ENCODE measurements around the gene CDH4.

CDH4 gene

DNA sequence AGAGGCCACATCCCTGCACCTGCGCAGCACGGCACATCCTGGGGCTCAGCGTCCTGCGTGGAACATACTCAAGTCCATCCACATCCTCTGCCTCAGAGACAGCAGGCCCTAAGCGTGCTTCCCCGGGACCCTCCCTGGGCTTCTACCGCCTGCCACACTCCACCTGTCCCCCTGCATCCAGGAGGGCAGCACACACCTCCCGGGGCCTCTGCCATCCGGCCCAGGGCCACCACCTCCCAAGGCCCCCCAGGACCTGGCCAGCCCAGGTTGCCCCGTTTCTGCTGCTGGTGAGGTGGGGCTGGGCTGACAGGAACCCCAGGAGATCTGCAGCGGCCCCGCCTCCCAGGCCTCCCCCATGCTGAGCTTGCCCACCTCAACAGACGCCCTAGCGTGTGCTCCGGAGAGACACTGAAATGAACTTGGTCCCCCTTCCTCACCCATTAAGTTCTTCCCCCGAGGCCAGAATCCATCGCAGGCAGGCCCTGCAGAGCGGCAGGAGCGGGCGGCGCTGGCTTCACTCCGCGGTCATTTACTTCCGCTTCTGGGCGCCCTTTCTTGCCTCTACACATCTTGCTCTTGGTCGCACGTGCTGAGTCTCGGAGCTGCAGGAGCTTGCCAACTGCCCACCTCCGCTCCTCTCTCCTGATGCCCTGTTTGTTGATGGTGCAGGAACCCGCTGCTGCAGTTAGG lies 578.3 kb downstream of the CDH4 start:
- Histone ChIP-seq H3K9ac (ENCODE audit: low read depth, low read length) (no peak overlapping the region), H3K4me2 (ENCODE audit: insufficient read depth, low read length) (no peak overlapping the region), H3K9me3 (ENCODE audit: insufficient read depth, low read length, severe bottlenecking) (no peaks in the 10 kb centered on the region), H3K36me3 (ENCODE audit: insufficient read depth, low read length) (no peaks in the 10 kb centered on the region), H3K4me1 (ENCODE audit: insufficient read depth, low read length) (no peaks in the 10 kb centered on the region), H3K4me3 (ENCODE audit: low read depth in 1 of 2, low read length in 2 of 2) (no peak overlapping the region), H3K27me3 (ENCODE audit: insufficient read depth, low read length, poor library complexity) (peaks cover 4% of the 10 kb centered on the region), H2AFZ (ENCODE audit: low read depth, low read length) (no peak overlapping the region), H4K20me1 (ENCODE audit: insufficient read depth, low read length) (peaks cover 7% of the 10 kb centered on the region), H3K79me2 (ENCODE audit: insufficient read depth, low read length) (no peaks in the 10 kb centered on the region), H3K27ac (ENCODE audit: low read length) (no peak overlapping the region)
- DNase-seq (no peak), ATAC-seq (ENCODE audit: insufficient read depth, low read depth) (no peak)
- TF ChIP-seq, protein P1, sequence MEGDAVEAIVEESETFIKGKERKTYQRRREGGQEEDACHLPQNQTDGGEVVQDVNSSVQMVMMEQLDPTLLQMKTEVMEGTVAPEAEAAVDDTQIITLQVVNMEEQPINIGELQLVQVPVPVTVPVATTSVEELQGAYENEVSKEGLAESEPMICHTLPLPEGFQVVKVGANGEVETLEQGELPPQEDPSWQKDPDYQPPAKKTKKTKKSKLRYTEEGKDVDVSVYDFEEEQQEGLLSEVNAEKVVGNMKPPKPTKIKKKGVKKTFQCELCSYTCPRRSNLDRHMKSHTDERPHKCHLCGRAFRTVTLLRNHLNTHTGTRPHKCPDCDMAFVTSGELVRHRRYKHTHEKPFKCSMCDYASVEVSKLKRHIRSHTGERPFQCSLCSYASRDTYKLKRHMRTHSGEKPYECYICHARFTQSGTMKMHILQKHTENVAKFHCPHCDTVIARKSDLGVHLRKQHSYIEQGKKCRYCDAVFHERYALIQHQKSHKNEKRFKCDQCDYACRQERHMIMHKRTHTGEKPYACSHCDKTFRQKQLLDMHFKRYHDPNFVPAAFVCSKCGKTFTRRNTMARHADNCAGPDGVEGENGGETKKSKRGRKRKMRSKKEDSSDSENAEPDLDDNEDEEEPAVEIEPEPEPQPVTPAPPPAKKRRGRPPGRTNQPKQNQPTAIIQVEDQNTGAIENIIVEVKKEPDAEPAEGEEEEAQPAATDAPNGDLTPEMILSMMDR (IDR thresholded peaks at IDR 0.05; ENCODE audit: borderline replicate concordance, extremely low read depth, low read length, poor library complexity, severe bottlenecking), result no peak
- no peak for TF ChIP-seq EZH2 (IDR thresholded peaks at IDR 0.05; ENCODE audit: borderline replicate concordance, low read depth, low read length, severe bottlenecking)

DNA sequence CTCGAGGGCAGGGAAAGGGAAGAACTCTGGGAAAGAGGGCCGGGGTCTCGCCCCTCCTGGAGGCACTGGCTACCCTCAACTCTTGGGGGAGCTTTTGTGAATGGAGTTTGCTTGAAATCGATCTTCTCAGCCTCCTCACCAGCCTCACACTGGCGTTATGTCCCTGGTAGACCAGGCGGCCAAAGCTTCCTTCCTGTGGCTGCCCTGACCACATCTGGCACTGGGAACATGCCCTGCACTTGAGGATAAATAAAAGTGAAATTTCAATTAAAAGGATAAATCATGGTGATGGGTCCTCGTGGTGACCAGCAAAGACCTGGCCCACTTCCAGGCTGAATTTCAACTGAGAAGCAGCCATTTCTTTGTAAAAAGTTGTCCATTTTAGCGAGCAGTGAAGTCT lies 578.9 kb downstream of the CDH4 start:
- Histone ChIP-seq H3K4me1 (ENCODE audit: insufficient read depth, low read length) (no peaks in the 10 kb centered on the region), H3K4me3 (ENCODE audit: low read depth in 1 of 2, low read length in 2 of 2) (no peak overlapping the region), H3K4me2 (ENCODE audit: insufficient read depth, low read length) (no peak overlapping the region), H3K27ac (ENCODE audit: low read length) (no peak overlapping the region), H3K9ac (ENCODE audit: low read depth, low read length) (no peak overlapping the region), H4K20me1 (ENCODE audit: insufficient read depth, low read length) (peaks cover 7% of the 10 kb centered on the region), H3K9me3 (ENCODE audit: insufficient read depth, low read length, severe bottlenecking) (no peaks in the 10 kb centered on the region), H3K79me2 (ENCODE audit: insufficient read depth, low read length) (no peaks in the 10 kb centered on the region), H3K36me3 (ENCODE audit: insufficient read depth, low read length) (no peaks in the 10 kb centered on the region), H2AFZ (ENCODE audit: low read depth, low read length) (no peak overlapping the region), H3K27me3 (ENCODE audit: insufficient read depth, low read length, poor library complexity) (peaks cover 4% of the 10 kb centered on the region)
- no peak for ATAC-seq (ENCODE audit: insufficient read depth, low read depth)
- DNase-seq, result no peak
- TF ChIP-seq, protein P1 (IDR thresholded peaks at IDR 0.05; ENCODE audit: borderline replicate concordance, extremely low read depth, low read length, poor library complexity, severe bottlenecking), result no peak
- TF ChIP-seq EZH2 (IDR thresholded peaks at IDR 0.05; ENCODE audit: borderline replicate concordance, low read depth, low read length, severe bottlenecking), result no peak

DNA sequence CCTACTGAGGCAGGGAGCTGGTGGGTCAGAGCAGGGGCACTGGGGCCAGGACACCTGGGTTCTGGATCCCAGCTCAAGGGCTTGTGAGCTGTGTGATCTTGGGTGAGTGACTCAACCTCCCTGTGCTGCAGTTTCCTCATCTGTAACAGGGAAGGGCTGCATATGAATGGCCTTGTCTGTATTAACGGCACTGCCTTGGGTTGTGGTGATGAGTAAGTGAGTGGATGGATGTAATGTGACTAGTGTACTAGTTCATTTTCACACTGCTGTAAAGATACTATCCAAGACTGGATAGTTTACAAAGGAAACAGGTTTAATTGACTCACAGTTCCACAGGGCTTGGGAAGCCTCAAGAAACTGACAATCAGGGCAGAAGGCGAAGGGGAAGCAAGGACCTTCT lies 580.1 kb downstream of the CDH4 start:
- TF ChIP-seq EZH2 (IDR thresholded peaks at IDR 0.05; ENCODE audit: borderline replicate concordance, low read depth, low read length, severe bottlenecking), result no peak
- TF ChIP-seq, protein P1 (IDR thresholded peaks at IDR 0.05; ENCODE audit: borderline replicate concordance, extremely low read depth, low read length, poor library complexity, severe bottlenecking), result no peak
- no peak for ATAC-seq (ENCODE audit: insufficient read depth, low read depth)

More for the DNA sequence above, 580.1 kb downstream of the CDH4 start:
- H3K4me3 ChIP-seq (ENCODE audit: low read depth in 1 of 2, low read length in 2 of 2), result no peak overlapping the region
- H3K36me3 ChIP-seq (ENCODE audit: insufficient read depth, low read length), result no peaks in the 10 kb centered on the region
- peaks cover 4% of the 10 kb centered on the region for H3K27me3 ChIP-seq (ENCODE audit: insufficient read depth, low read length, poor library complexity)
- no peak overlapping the region for H3K27ac ChIP-seq (ENCODE audit: low read length)
- H3K4me2 ChIP-seq (ENCODE audit: insufficient read depth, low read length), result no peak overlapping the region
- H3K4me1 ChIP-seq (ENCODE audit: insufficient read depth, low read length), result no peaks in the 10 kb centered on the region
- no peak overlapping the region for H3K9ac ChIP-seq (ENCODE audit: low read depth, low read length)
- no peaks in the 10 kb centered on the region for H3K9me3 ChIP-seq (ENCODE audit: insufficient read depth, low read length, severe bottlenecking)
- DNase-seq, result no peak
- H3K79me2 ChIP-seq (ENCODE audit: insufficient read depth, low read length), result no peaks in the 10 kb centered on the region
- peaks cover 7% of the 10 kb centered on the region for H4K20me1 ChIP-seq (ENCODE audit: insufficient read depth, low read length)
- no peak overlapping the region for H2AFZ ChIP-seq (ENCODE audit: low read depth, low read length)
